ENCODE results near the gene MNT. TPM values are rescaled to one million over a fixed set of nuclear protein-coding genes. Genes with fewer than 3 reads are reported as not detected.
A peak's percentile ranks its signal among the peaks of the same experiment; 100 is the strongest.

MNT gene
- polyA plus RNA-seq, 1 donor = 15.7 TPM

DNA sequence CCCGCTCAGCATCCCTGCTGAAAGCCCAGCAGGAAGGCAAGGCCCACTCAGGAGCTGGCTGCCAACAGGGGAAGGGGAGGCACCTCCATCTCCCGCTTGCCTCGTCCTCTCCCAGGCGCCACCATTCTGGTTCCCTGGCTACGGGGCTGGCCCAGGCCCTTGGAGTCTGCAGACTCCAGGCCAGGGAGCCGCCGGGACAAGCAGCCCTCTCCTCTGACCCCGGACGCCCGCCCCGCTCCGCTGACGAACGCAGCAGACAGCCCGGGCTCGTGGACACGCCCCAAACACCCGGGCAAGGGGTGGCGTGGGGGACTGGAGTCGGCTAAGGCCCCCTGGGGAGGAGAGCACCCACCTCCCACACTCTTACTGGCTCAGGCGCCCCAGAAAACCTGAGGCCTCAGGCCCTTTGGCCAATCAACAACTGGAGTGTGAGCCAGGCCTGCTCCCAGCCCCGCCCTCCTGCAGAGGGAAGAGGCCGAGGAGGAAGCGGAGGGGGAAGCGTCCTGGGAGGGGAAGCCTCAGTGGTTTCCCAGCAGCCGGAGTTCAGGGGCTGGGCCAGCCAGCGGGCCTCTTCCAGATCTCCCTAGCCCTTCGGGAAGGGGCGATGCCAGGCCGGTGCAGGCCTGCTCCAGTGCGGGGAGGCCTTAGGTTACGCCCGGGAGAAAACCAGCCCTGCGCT is 4.2 kb downstream of the MNT start:
- peak; percentile 94 for DNase-seq

DNA sequence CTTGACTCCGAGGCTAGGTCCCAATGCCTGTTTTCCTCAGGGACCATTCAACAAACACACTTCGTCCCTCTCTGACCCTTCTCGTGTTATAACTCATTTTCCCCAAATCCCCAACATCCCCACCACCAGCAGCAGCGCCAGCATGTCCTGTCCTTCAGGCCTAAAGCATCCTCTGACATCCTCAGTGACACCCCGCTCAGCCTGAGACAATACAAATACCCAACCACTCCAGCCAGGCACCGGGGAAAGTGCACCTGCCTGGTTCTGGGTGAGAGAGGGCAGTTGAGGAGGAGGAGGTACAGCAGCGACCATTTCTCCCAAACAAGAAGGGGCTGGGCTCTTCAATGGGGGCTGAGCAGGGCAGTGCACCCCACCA is 4.7 kb downstream of the MNT start:
- DNase-seq = no peak

DNA sequence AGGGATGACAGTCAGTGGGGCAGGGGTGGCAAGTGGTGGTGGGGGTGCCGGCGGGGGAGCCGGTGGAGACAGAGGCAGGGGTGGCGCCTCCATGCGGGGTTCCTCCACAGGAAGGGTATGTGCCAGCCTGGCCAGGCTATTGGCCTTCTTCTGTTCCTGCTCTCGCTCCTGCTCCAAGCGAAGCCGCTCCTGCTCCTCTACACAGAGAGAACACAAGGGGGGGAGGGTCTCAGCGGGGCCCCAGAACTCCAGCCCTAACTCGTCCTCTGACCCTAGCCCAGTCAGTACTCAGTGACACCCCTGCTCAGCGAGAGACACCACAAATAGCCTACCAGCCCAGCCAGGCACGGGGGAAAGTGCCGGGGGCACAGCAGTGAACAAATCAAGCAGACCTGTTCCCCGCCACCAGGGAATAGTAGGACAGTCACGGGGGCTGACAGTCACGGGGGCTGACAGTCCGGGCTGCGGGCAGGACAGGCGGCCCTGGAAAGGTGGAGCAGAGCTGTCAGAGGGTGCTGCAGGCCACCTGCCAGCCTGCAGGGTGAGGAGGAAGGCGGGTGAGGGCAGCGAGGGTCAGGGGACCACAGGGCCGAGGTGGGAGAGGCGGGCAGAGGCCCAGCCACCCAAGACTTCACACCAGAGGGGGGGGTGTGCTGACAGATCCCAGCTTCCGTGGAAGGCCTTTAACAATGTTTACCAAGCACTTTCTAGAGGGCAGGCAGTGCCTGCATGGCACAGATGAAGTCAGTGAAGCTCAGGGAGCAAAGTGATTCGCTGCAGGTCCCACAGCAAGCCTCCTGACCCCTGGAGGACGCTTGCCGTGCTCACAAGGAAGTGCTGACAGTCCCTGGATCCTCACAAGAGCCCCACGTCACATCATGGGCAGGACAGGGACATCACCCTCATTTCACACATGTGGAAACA is 5.3 kb downstream of the MNT start:
- DNase-seq = no peak

DNA sequence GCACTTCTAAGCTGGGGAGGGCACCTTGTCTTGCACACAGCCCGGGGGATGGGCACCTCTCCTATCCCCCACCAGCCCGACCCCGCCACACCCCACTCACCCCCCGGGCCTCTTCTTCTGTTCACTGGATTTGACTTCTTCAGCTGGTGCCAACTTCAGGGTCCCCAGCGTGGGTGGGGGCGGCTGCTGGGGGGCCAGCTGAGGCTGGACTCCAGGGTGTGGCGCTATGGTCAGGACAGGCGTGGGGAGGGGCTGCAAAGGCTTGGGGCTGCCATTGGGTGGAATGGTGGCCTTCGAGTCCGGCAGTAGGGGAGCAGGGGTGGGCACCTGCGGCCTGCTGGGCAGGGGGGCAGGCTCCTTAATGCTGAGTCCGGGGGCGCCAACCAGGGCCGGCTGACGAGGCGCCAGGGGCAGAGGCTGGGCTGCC is 6.1 kb downstream of the MNT start:
- DNase-seq = no peak

DNA sequence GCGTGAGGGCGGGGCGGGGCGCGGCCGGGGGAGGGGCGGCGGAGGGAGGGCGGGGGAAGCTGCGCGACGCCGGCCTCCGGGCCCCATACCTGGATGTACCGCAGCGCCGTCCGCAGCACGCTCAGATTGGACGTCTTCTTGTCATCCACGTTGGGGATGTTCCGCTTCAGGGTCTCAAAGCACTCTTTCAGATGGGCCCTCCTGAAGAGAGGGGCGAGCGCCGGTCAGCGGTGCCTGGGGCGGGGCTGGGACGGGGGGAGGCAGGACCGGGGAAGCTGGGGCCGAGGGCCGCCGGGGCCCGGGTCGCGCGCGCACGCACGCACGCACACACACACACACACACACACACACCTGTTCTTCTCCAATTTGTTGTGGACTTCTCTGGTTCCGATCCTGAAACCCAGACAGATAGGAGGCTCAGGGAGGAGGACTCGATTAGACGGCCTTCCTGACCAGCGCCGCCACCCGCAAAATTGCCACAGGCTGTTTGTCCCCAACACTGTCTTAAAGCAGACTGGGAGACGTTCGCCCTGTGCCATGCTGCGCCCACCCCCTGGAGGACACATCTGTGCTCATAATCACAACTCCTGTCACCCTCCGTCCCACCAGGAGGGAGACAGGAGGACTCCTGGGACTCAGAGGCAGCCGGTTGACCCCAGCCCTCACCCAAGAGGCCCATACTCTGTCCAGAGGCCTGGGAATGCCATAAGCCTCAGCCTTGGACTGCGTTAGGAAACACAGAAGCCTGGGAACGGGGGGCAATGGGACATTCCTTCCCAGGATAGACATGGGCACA is 6.7 kb downstream of the MNT start:
- DNase-seq = no peak

DNA sequence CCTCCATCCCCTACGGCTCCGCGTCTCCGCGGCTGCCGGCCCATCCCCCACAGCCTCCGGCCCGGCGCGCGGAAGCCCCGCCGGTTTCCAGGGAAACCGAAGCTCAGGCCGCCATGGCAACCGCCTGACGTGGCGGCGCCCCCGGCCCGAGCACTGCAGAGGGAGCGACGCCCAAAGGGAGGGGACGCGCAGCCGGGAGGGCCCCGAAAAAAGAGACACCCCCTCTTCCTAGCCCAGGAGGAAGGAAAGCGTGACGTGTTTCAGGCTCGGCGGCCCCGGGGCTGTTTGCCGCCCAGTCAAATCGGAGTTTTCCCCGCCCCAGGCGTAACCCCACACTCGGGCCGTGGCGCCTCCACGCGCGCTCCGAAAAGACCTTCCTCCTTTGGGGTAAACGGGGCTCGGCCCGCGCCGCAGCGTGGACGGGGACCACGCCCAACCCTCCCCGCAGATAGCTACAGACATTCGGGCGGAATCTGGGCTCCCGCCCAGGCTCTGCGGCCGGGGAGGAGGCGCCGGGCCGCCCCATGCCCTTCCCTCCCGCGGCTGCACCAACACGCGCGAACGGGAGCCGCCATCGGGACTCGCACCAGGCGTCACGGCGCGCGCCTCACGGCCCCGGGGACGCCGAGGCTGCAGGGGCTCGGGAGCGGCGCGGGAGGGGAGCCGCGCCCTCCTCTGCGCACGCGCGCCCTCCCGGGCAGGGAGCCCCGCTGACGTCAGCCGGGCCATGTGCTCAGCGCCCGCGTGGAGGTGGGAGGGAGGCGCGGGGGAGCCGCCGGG is 7.5 kb downstream of the MNT start:
- peak; percentile 85 for DNase-seq

DNA sequence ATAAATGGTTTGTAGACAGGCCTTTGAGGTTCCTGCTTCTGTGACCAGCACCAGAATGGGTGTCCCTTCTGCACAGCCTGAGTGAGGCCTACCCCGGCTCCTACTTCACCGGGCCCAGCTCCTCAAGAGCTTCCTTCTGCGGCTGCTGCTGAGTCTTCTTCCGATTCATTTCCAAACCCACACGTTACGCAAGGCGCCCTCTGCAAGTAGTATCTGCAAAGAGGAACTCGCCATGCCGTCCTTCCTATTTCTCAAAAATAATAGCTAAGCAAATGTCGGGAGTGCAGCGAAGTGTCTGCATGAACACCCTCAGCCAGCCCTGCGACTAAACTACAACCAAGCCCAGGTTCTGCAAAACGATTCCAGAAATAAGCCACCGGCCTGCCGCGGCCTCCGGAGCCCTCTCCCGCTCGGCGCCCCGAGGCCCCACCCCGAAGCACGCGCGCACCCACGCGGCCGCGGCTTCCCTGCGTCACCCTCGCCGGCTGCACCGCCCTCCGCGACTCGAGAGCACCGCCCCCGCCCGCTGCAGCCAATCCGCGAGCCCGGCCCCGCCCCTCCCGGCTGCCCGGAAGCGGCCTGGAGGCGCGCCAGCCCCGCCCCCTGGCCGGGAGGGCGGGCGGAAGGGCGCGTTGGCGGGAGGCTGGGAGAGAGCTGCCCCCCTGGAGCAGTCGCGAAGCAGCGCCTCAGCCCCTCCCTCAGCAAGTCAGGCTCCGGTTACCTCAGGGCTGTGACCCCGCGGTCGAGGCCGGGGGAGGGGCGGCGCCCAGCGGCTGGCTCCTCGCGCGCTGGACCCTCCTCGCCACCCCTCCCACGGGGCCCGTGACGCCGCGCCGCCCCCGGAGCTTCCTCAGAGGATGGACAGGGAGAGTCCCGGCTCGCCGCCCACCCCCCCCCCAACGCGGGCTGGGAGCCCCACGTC is 8.3 kb downstream of the MNT start:
- peak; percentile 94 for DNase-seq

DNA sequence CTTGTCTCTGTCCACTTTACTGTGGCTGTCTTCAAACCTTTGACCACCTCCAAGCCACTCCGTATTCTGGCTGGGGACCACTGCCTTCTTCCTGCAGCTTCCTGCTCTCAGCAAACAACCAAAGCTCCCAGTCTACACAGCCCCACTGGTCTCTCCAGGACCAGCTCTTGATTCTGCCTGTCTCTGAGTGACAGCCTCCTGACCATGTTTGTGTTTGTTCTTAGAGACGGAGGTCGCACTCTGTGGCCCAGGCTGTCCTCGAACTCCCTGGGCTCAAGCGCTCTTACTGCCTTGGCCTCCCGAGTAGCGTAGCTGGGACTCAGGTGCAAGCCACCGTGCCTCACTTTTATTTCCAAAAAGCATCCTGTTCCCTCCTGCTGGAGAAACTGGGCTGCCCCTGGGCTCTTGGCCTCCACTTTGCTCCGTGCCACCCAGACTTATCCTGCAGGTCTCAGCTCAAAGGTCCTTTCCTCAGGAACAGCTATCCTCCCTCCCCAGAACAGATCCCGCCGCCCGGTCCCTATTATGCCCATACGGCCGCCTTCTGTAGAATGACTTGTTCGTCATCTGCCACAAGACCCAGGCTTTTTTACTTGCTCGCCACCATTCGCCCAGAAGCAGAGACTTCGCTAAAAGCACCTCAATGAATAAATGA is 9.1 kb downstream of the MNT start:
- no peak for DNase-seq

DNA sequence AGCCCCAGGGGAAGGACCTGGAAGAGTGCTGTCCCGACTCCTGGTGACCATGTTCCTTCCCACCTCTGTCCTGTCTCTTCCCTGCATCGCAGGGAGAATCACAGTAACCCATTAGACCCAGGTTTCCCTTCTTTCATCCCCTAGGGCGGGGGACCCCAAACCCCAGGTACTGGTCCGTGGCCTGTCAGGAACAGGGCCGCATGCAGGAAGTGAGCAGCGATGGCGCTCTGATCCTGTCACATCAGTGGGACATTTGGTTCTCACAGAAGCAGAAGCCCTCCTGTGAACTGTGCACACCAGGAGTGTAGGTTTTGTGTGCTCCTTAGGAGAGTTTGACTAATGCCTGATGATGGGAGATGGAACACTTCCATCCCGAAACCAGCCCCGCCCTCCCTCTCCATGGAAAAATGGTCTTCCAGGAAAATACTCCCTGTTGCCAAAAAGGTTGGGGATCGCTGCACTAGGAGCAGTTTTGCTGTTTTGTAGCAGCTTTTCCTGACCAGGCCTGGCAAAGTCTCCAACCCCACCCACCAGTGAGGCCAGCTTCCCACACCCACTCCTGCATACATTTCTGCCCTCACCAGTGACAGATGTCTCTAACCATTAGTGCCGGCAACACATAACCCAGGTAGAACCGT is 10.5 kb downstream of the MNT start:
- DNase-seq = no peak

DNA sequence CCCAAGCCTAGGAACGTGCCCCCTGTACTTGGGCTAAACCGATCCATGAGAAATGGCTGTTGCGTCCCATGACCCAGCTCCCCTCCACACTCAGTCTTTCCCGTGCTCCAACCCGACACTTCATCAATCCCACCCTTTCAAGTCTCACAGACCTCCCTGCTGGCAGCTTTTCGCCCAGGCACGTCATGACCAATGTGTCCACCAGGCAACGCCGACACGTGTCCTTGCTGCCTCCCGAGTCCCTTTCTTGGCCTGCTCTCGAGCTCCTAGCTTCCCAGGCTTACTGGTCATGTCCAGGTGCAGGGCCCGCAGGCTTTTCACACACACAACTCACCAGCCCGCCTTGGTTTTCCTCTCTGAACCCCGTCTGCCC is 12.2 kb downstream of the MNT start:
- DNase-seq = no peak

DNA sequence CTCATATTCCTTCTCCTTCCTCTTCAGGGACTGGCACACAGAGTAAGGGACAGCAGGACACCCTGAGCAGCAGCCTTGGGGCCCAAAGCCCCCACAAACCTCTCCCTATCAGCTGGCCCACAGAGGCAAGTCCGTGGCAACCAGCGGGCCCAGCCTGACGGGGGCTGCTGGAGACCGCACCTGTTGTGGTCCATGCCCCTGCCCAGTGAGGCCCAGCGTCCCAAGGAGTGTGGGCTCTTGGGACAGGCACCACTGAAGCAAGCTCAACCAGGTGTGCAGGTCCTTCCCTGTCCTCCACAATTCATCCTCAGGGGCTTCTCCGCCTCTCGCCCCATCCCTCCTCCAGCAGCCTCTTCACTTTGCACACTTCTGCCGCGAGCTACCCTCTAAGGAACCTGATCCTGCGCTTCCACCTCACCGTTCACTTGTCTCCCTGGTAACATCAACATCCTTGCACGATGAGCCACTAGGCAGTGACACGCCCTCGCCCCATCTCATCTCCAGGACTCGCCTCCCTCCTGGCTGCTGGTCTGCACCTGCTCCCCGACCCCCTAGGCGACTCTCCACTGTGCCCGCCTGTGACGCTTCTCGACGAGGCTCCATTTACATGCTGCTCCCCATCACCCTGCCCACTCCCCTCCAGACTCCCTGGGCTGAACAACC is 12.7 kb downstream of the MNT start:
- no peak for DNase-seq

DNA sequence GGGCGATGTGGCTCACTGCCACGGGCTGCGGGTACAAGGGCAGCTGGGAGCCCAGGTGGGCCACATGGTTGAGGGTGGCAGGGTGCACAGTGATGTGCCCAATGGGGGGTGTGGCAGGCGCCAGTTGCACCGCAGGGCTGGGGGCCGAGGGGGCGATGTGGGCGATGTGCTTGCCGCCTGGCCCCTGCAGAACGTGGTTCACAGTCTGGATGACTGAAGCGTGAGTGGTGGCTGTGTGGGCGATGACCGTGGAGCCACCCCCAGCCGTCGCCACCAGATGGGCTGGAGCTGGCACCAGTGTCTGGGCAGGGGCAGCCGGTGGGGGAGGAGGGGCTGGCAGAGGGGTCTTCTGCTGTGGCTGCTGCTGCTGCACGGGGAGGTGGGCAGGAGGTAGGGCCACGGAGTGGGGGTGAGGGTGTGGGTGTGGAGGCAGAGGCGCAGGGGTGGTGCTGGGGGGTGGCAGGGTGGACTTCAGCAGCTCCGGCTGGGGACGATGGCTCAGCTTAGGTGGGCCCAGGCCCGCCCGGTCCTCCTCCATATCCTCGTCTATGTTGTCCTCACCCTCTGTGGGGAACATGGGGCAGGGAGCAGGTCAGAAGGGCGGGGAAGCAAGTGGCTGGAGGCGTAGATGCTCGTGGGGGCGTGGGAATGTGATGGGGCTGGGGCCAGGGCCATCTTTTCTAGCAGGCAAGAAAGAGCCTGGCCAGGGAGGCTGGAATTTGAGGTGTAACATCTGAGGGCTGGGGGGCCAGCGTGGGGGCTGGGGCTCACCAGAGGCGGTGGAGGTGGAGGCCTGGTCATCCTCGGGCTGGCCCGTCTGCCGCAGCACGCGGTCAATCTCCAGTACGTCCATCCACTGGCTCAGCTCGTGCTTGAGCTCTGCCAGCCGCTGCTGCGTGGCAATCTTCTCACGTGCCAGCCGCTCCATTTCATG is 13.5 kb downstream of the MNT start:
- no peak for DNase-seq

DNA sequence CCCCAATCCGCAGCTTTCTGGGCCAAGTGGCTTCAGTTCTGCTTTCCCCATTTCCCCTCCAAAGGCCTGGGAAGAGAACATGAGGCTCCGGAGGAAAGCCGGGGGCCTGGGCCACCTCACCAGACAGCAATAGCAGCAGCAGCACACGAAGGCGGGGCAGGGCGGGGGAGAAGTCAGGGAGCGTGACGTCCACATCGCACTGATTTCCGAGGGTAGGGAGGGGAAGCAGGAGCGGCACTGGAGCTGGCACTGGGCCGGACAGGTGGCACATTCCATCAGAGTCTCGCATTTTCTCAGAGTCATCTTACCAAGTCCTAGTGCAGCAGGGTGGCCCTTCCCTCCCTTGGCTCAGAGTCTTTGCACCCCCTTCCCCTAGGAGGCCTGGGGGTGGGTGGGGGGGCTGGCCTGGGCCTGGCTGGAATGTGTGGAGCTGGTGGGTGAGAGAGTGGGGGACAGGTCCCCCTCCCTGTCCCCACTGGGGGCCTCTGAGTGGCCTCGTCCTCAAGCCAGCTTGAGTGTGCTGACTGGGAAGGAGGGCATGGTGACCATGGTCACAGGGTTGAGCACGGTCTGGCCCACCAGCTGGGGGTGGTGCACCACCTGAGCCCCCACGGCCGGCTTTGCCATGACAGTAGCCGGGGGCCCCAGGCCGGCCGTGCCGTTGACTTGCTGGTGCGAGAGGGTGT is 14.3 kb downstream of the MNT start:
- peak; percentile 80 for DNase-seq

DNA sequence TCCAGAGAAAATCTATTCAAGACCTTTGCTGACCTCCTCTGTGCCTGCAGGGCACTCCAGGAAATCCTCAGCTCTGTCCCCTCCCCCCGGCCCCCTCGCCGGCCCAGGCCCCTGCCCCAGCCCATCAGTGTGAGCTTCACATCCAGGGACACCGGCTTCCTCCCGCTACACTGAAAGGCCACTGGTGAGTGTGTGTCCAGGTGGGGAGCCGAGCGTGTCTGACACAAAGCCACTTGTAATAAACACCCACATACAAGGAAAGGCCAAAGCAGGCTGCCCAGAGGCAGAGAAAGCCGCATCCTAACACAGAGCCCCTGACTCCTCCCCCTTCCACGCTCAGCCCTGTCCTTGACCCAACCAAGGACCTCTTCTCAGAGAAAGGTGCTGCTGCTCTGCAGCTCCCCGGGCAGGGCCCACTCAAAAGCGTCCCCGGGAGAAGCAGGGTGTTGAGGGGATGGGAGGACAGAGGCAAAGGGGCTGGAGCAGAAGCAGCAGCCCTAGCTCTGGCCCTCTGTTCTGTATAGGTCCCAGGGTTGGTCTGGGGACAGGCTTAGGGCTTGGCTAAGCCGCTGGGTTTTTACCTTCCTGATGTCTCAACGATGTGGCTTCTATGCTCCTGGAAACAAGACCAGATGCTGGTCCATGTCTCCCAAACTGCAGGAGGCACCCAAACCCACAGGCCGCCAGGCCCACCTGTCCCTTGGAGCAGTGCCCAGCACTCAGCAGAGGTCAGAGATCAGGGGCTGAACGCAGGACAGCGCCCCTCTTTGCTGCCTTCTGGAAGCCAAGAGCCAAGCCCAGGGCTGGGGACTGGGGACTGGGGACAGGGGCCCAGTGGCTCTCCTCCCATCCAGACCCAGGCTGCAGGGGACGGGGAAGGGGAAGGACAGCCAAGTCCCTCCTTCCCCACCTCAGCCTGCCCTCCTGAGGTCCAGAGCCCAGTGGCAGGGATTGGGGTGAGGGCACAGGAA is 15.3 kb downstream of the MNT start:
- DNase-seq = no peak

DNA sequence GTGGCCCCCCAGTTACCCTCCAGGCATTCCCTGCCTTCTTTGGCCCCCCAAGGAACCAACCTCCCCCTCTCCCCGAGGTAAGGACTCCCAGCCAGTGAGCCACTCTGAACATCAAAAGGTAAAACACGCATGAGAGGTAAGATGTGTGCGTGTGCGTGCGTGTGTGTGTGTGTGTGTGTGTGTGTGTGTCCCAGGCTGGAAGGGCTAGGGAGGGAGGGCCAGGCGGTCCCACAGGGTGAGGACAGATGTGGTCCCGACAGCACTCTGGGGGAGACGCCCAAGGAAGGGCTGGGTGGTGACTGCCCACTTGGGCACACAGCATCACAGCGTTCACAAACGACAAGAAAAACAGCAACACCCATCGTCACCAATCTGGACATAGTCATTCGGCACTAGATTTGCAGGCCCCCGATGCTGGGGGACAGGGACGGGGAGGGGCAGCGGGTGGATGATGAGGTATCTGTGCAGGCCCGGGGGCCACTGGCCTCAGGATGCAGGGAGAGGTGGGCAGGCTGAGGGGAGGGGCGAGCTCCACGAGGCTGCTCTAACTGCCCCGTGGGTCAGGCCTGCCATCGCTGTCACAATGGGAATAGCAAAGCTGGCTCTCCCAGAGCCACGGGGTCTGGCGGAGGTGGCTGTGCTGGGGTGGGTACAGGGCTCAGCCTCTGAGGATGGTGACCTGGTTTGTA is 16.3 kb downstream of the MNT start:
- no peak for DNase-seq

Data from left kidney (tissue), 2 donors.